Osteocyte (in vitro differentiated cells): ENCODE measurements around the gene HOXB8. TPM values are rescaled to one million over a fixed set of nuclear protein-coding genes. Genes with fewer than 3 reads are reported as not detected.

Experiments
- DNase-seq: peaks from one replicate; pipeline ENCODE4 v3.0.0; 2021; ENCODE audit warnings: mixed read lengths; ENCODE audit not compliant: unreplicated experiment; ENCODE audit errors: extremely low spot score
- H3K27ac Mint-ChIP-seq: one replicate; pipeline ENCODE4 v1.8.0; 2021; ENCODE audit warnings: mild to moderate bottlenecking, mixed read lengths; ENCODE audit not compliant: unreplicated experiment
- H3K27me3 Mint-ChIP-seq: one replicate; pipeline ENCODE4 v1.8.0; 2021; ENCODE audit warnings: mixed read lengths; ENCODE audit not compliant: unreplicated experiment
- H3K36me3 Mint-ChIP-seq: one replicate; pipeline ENCODE4 v1.8.0; 2021; ENCODE audit warnings: mixed read lengths; ENCODE audit not compliant: unreplicated experiment
- H3K4me1 Mint-ChIP-seq: one replicate; pipeline ENCODE4 v1.8.0; 2021; ENCODE audit warnings: mixed read lengths; ENCODE audit not compliant: unreplicated experiment
- H3K4me3 Mint-ChIP-seq: one replicate; pipeline ENCODE4 v1.8.0; 2021; ENCODE audit warnings: mild to moderate bottlenecking, moderate library complexity, mixed read lengths; ENCODE audit not compliant: unreplicated experiment
- H3K9me3 Mint-ChIP-seq: one replicate; pipeline ENCODE4 v1.8.0; 2021; ENCODE audit warnings: mixed read lengths; ENCODE audit not compliant: unreplicated experiment
- CTCF ChIP-seq: fragments of 200-600 bp; sonication (generic); IDR thresholded peaks from 2 replicates; pipeline ENCODE4 v1.5.0; 2021; ENCODE audit warnings: antibody characterized with exemption, mild to moderate bottlenecking, moderate library complexity
- total RNA-seq: library from RNA; stranded (reverse); gene quantifications from 2 replicates; pipeline ENCODE4 v1.2.1, GENCODE V29; 2021

Gene HOXB8
- total RNA-seq, 1 donor from 2014 or later: not detected

GRCh38 chr17:48605991-48606891 is 8.9 kb downstream of the HOXB8 start:
- DNase-seq: no peak
- Mint-ChIP-seq H3K4me1 (peaks cover 5% of the 10 kb centered on the region), H3K9me3 (peaks cover 6% of the 10 kb centered on the region), H3K36me3 (no peaks in the 10 kb centered on the region), H3K27me3 (peaks cover 91% of the 10 kb centered on the region), H3K4me3 (no peak overlapping the region), H3K27ac (no peak overlapping the region)
- TF ChIP-seq CTCF: no peak

GRCh38 chr17:48605409-48605919 is 9.6 kb downstream of the HOXB8 start:
- DNase-seq: no peak
- no peaks in the 10 kb centered on the region for H3K4me1 Mint-ChIP-seq
- TF ChIP-seq CTCF: no peak
- H3K4me3 Mint-ChIP-seq: no peak overlapping the region
- H3K9me3 Mint-ChIP-seq: peaks cover 6% of the 10 kb centered on the region
- peaks cover 91% of the 10 kb centered on the region for H3K27me3 Mint-ChIP-seq
- no peaks in the 10 kb centered on the region for H3K36me3 Mint-ChIP-seq
- H3K27ac Mint-ChIP-seq: no peak overlapping the region

- Mint-ChIP-seq H3K36me3 (no peaks in the 10 kb centered on the region), H3K27ac (no peak within 1 kb of the TSS), H3K4me3 (no peak within 1 kb of the TSS), H3K27me3 (peaks cover 96% of the 10 kb centered on the region), H3K4me1 (no peaks in the 10 kb centered on the region), H3K9me3 (peaks cover 6% of the 10 kb centered on the region)
- no peak for DNase-seq
- TF ChIP-seq CTCF: no peak
Measured at GRCh38 chr17:48604770-48605329, 10.2 kb downstream of the HOXB8 start, which contains the start of gene HOXB6. Gene HOXB6, minus strand, starts transcription at chr17:48604986. Its CDS starts 6,836 bp downstream, at chr17:48598150.

GRCh38 chr17:48603959-48604769 is 10.9 kb downstream of the HOXB8 start:
- no peaks in the 10 kb centered on the region for H3K4me1 Mint-ChIP-seq
- TF ChIP-seq CTCF: no peak
- H3K27ac Mint-ChIP-seq: no peak overlapping the region
- H3K9me3 Mint-ChIP-seq: peaks cover 6% of the 10 kb centered on the region
- DNase-seq: no peak
- no peak overlapping the region for H3K4me3 Mint-ChIP-seq
- no peaks in the 10 kb centered on the region for H3K36me3 Mint-ChIP-seq
- H3K27me3 Mint-ChIP-seq: peaks cover 96% of the 10 kb centered on the region
